ENCODE data around the gene NOL6.

- TF ChIP-seq CTCF (conservative IDR thresholded peaks at IDR 0.05; ENCODE audit: low read depth, low read length) (no peak), EZH2 (IDR thresholded peaks at IDR 0.05; ENCODE audit: borderline replicate concordance, low read depth, low read length, poor library complexity, severe bottlenecking) (no peak)
Measured at GRCh38 chr9:33510262-33511183, 36.8 kb upstream of the NOL6 start.

Measured in A673 (cell line).